Measurements from ENCODE around the gene CIC. TPM values are rescaled to one million over a fixed set of nuclear protein-coding genes. Genes with fewer than 3 reads are reported as not detected.

Gene CIC
- total and polyA plus RNA-seq, 10 of the 15 experiments (the other 5 are each of a cell fraction or from before 2014, with no cell fraction given), result 0.18 to 50.6 (median 7.1) TPM

- TF ChIP-seq CUX1 (IDR thresholded peaks at IDR 0.05; ENCODE audit: insufficient replicate concordance, low read depth, low read length), result no peak
- no peak for TF ChIP-seq DPF2 (IDR thresholded peaks at IDR 0.05)
- no peak for TF ChIP-seq IRF5 (IDR thresholded peaks at IDR 0.05; ENCODE audit: borderline replicate concordance)
- TF ChIP-seq CHD4 (IDR thresholded peaks at IDR 0.05), result no peak
- no peak for TF ChIP-seq ZNF384 (IDR thresholded peaks at IDR 0.05; ENCODE audit: borderline replicate concordance, low read depth, low read length)
- TF ChIP-seq GATAD2B (conservative IDR thresholded peaks at IDR 0.05; ENCODE audit: low read depth), result peak; percentile 54
- peak; percentile 56 for TF ChIP-seq RUNX3 (IDR thresholded peaks at IDR 0.05; ENCODE audit: low read length)
- TF ChIP-seq, protein P1, sequence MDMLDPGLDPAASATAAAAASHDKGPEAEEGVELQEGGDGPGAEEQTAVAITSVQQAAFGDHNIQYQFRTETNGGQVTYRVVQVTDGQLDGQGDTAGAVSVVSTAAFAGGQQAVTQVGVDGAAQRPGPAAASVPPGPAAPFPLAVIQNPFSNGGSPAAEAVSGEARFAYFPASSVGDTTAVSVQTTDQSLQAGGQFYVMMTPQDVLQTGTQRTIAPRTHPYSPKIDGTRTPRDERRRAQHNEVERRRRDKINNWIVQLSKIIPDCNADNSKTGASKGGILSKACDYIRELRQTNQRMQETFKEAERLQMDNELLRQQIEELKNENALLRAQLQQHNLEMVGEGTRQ (IDR thresholded peaks at IDR 0.05; ENCODE audit: borderline replicate concordance, low read depth, low read length), result peak; percentile 81
- TF ChIP-seq POLR2A (IDR thresholded peaks at IDR 0.05; ENCODE audit: low read depth, low read length), result peak; percentile 63
- peak; percentile 62; the same call in 1 of the 2 replicates for TF ChIP-seq MTA3 (IDR thresholded peaks at IDR 0.05; ENCODE audit: borderline replicate concordance, low read length)
- peak; percentile 99 for TF ChIP-seq HCFC1 (IDR thresholded peaks at IDR 0.05; ENCODE audit: low read length)
- TF ChIP-seq CEBPB (IDR thresholded peaks at IDR 0.05; ENCODE audit: borderline replicate concordance in 1 of 2, low read depth in 2 of 2, low read length in 2 of 2), result no peak
- no peak for TF ChIP-seq ZNF274 (IDR thresholded peaks at IDR 0.05; ENCODE audit: insufficient read depth, insufficient read length)
- TF ChIP-seq, protein P2, sequence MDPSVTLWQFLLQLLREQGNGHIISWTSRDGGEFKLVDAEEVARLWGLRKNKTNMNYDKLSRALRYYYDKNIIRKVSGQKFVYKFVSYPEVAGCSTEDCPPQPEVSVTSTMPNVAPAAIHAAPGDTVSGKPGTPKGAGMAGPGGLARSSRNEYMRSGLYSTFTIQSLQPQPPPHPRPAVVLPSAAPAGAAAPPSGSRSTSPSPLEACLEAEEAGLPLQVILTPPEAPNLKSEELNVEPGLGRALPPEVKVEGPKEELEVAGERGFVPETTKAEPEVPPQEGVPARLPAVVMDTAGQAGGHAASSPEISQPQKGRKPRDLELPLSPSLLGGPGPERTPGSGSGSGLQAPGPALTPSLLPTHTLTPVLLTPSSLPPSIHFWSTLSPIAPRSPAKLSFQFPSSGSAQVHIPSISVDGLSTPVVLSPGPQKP (IDR thresholded peaks at IDR 0.05; ENCODE audit: low read depth, low read length), result peak; percentile 91
- TF ChIP-seq SIN3A (IDR thresholded peaks at IDR 0.05; ENCODE audit: low read depth, low read length), result no peak
- TF ChIP-seq TCF3 (IDR thresholded peaks at IDR 0.05; ENCODE audit: borderline replicate concordance, insufficient read depth, low read depth, low read length), result peak; percentile 64; the same call in 1 of the 2 replicates
- no peak for TF ChIP-seq NRF1 (conservative IDR thresholded peaks at IDR 0.05; ENCODE audit: low read depth, low read length)
- TF ChIP-seq EP300 (IDR thresholded peaks at IDR 0.05; ENCODE audit: borderline replicate concordance in 1 of 2, control insufficient read depth in 1 of 2, low read depth in 2 of 2, low read length in 2 of 2), result no peak
- peak; percentile 98 for TF ChIP-seq SIX5 (IDR thresholded peaks at IDR 0.05; ENCODE audit: low read depth, low read length, severe bottlenecking)
These were observed 24.5 kb upstream of the CIC start (continued) for GRCh38 chr19:42244347-42245220.

Measured in GM12878 (cell line).